IPS-NIHi7 (cell line): Measurements from ENCODE around the gene AKNA.

Source experiments
- DNase-seq: peaks from one replicate; pipeline ENCODE4 v3.0.0; 2012; ENCODE audit warnings: mixed read lengths; ENCODE audit errors: extremely low spot score

The AKNA gene

DNA sequence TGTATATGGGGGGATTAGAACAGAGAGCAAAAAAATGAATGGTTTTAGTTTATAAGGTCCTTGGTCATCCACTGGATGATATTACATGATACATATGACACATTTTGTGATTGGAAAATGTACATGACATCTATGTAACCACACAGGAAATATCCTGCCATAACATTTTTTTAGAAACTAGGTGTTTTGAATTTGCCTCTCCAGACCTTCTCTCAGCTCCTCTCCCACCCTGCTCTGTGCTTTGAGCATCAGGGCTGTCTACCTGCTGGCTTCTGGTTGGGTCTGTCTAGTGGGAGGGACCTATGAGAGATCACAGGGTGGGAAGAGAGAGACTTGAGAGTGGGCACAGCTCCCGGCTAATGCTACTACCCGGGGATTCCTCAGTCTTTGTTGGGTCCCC lies 24.4 kb downstream of the AKNA start:
- DNase-seq, result no peak

DNA sequence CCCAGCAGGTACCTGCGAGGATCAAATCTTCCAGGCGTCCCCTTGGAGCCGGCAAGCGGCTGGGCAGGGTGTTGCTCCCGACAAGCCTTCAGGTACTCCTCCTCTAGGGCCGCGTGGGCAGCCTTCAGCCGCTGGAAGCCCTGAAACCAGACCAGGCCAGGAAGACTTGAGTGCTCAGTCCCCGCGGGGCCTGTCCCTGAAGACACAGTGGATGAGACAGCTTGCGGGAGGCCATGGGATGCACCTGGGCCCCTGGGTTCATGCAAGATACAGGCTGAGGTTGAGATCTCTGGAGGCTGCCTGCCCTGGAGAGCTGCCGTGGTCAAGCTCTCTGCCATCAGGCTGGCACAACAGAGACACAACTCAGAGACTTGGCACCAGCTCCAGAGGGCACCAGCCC lies 25.4 kb downstream of the AKNA start:
- DNase-seq, result no peak

DNA sequence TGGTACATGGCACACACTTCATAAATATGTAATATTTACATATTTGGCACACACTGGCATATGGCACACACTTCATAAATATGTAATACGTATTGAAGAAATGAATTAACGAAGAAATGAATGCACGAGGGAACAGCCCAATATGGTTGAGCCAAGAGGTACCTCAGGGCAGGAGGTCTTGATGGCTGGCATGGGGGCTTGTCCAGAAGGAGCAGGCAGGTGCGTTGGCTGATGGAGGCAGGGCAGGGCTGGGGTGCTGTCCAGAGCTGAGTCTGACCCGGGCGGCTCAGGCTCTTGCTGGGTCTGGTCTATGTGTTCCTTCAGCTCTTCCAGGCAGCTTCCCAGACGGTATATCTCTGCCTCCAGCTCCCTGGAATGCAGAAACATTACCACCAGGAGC lies 26.2 kb downstream of the AKNA start:
- DNase-seq, result no peak

DNA sequence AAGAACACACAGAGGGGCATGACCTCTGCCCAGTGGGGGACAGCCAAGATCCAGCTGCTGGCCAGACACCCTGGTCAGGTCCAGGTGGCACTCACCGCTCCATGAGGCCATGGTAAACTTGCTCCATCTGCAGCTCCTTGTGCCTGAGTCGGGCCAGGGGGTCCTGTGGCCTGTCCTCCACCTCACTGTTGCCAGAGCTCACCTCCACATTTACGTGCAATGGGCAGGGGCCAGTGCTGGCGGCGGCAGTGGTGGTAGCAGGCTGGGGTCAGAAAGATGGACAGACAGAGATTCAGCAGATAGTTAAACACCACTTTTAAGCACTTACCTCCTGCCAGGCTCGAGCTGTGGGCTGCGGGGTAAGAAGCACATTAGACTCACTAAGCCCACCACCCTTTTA lies 28.0 kb downstream of the AKNA start:
- no peak for DNase-seq

DNA sequence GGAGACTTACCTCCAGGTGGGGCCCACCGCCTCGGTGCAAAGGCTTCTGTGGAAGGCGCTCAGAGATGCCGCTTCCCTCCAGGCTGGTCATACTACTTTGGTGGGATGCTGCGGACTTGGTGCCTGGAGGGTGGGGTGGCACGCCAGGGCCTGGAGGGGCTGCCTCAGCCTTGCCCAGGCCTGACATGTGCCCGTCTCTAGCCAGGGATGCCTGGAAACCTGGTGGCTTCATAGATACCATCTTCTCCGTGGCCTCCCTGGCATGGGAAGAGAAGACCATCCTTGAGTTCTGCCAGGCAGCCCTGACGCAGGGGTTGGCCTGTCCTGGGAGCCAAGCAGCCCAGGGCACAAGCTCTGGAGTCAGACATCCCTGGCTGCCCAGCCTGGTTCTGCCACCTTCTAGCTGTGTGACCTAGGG lies 29.9 kb downstream of the AKNA start:
- DNase-seq, result no peak

DNA sequence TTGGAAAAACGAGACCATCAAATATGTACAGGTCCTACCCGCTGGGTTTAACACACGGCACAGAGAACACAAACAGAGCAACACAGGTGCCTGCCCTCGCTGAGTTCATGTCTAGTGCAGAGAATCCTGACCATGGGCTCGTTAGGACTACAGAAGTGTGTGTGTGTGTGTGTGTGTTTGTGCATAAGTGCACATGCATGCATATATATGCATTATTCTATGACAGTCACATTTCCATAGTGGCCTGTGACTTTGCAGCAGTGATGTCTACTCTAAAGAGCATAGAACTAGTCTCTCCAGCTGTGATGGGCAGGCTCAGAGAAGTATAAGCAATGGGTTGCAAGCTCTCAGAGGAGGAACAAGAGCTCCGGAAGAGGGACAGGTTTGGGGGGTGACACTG lies 30.4 kb downstream of the AKNA start:
- no peak for DNase-seq

DNA sequence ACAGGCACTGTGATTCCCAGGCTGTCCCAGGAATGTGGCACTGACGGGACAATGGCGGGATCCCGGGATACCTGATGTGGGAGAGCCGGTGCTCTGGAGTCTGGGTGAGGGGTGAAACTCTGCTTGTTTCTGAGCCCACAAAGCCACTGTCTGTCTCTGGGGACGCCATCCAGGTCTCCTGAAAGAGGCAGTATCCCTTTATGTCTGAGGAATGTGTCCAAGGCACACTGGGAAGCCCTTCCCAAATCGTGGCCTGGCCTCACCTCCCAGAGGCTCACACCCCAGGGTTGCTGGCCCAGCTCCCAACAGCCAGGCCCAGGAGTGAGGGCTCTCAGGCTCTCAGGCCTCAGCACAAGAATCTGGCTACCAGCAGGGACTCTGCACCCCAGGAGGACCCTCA lies 31.0 kb downstream of the AKNA start:
- DNase-seq, result no peak

DNA sequence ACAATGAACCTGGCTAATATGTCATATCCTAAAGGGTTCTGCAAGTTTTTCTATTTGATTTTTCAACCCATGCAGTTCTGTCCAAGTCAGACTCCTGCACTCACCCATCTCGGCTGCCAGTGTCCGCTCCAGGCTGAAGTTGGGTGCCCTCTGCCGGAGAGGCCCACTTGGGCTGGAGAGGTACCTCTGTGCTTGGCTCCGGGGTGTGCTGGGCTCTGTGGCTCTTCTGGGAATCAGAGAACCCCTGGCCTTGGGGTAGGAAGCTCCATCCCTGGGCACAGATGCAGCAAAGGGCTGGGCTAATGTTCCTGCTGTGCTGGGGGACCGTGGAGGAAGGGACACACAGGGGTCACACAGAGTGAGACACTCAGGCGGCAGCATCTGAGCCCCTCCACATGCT lies 32.0 kb downstream of the AKNA start:
- DNase-seq, result no peak

DNA sequence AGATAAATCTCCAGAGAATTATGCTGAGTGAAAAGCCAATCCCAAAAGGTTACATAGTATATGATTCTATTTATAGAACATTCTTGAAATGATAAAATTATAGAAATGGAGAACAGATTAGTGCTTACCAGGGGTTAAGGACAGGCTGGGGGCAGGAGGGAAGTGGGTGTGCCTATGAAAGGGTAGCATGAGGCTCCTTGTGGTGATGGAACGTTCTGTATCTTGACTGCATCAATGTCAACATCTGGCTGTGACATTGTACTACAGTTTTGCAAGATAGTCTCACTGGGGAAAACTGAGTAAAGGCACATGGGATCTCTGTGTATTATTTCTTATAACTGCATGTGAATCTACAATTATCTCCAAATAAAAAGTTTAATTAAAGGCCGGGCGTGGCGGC lies 35.9 kb downstream of the AKNA start:
- no peak for DNase-seq

DNA sequence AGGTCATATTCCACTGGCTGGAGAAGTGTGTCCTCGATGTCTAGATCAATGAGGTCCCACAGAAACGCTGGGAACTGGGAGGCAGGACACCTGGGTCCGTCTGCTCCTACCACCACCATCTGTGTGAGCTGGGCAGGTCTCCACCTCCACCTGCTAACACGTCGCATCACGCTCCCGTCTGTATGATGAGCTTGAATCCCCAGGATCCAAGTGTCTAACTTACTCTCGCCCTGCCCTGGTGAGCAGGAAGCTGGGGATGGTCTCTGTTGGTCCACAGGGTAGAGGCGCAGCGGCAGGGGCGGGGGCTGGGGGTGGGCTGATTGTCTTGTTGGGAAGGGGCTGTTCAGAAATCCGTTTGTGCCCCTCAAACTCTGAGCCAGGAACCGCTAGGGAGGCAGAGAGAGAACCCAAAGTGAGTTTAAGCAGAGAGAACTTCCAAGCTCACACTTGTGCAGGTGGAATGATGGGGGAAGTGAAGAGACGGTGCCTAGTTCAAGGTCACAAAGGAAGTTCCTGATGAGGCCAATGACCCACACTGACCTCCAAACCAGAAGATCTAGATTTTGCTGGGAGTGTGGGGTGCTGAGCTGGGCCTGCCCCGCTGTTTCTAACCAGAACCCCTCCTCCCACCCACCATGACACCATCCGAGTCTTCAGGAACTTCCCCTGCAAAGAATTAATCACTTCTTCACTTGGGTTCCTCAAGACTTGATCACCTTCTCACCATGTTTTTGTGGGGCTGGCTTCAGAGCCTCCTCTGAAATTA lies 37.0 kb downstream of the AKNA start:
- no peak for DNase-seq

DNA sequence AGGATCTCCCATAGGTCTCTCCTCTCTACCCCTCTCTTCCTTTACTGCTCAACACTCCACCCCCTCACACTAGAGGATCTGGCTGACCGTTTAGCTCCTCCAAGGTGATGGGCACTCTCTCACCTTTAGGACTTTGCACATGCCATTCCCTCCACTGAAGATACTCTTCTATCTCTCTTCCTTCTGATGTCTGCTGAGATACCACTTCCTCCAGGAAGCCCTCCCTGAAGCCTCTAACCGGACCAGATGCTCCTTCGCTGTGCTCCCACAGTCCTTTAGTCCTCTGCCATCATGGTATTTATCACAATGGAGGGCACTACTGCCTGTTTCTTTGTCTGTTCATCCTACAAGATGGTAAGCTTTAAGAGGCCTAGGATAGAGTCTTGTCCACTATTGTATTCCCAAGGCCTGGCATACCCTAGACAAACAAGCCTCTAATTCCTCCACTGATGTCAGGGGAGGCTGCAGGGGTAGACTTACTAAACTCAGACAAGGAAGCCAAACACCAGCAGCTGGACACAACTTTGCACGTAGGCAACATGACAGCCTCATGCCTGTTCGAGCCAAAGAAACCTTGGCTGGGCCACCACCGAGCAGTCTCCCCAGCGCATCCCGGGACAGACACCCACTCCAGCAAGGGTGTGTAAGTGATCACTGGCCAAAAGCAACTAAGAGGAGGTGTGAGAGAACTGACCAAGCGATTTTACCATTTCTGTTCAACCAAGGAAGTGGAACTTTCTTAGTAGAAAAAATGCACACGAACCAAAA lies 37.9 kb downstream of the AKNA start:
- no peak for DNase-seq

DNA sequence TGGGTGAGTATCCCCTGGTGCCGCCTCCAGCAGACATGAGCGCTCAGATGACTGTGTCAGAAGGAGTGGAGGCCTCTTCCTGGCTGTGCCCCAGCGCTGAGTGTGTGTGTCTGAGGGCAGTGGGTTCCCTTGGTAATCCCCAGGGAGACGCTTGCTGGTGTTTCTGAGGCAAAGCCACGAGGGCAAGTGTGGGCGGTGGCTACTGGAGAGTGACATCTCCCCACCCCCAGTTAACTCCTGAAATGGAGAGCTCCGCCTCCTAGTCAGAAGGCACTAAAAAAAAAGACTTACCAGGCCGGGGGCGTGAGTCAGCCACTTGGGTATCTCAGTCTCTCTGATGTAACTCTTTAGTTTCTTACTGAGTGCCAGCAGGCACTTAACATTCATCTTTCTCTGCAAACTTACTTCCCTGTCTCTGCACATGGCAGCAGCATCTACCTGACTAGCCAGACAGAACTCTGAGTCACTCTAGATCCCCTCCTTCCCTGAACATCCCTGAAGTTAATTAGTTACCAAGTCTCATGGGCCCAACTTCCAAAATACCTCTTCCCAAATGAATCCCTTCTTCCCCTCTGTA lies 38.8 kb downstream of the AKNA start:
- DNase-seq, result peak; percentile 90

DNA sequence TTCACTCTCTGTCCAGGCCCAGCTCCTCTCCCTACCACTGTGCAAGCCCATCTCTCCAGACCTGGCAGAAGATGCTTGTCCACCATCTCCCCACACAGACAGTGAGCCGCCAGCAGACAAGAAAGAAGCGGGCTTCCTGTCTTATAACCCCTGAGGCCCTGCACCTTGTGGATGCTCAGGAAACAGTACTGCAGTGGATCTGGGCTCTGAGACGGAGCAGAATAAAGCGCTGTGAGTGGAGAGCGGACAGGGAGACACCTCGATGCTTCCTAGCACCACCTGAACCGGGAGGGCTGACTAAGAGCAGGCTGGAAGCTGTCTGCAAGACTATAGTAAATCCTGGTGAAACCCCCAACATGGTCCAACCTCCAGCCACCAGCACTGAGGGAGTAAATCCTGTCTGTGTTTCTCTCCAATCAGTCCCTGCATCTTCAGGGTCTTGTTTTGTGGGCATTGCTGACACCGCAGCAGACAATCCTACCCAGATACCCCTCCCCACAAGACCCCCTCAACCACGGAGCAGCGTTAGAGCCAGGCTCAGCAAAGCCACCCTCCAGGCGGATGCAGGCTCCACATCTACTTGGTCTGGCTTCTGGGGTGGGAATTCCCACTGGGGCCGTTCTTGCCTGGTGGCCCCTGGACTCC lies 39.4 kb downstream of the AKNA start:
- DNase-seq, result no peak

DNA sequence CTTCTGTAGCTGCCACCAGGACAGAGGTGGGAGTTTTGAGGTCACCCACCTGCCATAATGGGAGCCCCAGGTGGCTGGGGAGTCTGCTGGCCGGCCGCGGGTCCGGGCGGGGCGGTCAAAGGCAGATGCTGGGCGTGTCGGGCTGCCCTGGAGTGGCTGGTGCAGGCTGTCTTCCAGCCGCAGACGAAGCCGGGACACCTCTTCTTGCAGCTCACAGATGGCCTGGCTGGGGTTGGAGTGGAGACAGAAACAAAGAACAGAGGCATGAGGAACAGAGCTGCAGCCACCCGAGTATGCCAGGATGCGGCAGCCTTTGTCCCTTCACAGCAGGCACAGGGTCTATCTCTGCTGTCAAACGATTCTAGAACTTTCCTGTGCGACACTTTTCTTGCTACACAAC lies 40.1 kb downstream of the AKNA start:
- DNase-seq, result no peak

DNA sequence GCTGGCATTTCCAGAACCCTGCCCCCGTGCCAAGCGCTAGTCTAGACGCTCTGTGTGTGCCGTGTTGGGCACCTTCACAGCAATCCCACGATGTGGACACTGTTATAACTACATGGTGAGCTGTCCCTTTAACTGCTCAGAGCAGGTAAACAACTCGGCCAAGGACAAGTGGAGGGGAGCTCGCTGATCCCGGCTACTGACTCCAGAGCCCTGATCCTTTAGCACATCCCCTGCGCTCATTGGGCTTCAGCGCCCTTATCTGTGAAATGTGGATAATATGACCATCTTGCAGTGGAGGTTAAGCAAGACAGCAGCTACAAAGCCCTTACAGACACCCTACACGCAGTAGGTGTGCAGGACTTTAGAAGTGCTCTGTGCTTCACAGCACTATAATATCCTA lies 41.6 kb downstream of the AKNA start:
- no peak for DNase-seq

DNA sequence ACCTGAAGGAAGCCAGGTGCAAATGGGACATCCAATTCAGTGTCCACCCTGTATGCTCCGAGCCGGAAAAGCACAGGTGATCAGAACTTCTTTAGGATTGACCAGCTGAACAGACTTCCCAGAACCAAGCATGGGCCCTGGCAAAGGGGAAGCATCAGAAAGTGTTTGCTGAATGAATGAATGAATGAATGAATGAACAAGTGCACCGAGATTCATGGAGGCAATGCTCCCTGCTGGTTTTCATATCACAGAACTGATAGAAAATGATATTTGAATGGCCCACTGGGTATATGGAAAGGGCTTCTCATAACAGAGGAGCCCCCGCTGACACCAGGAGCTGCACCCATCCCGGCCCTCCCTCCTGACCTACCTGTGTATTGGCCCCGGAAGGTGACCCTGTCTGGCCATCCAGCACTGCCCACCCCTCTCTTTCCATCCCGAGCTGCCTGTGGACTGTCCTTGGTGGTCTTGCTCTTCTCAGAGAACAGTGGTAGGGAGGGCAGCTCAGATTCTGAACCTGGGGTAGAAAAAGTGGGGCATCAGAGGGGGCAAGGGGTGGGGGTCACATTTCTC lies 42.2 kb downstream of the AKNA start:
- DNase-seq, result no peak

DNA sequence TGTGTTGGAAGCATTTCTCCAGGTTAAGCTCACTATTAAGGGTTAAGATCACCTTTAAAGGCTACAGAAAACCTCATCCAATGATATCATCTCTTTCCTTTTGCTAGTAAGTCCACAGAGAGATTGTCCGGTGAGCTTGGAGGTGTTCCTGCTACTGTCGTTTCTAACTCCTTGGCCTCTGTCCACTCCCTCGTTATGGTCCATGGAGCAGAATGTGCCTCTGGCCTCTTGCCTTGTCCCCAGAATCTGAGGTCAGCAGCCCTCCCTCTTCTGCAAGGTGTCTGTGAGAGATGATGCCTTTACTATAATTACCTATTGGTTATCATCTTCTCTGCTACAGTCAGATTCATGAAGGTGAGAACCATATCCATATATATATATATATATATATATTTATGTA lies 43.1 kb downstream of the AKNA start:
- DNase-seq, result no peak

DNA sequence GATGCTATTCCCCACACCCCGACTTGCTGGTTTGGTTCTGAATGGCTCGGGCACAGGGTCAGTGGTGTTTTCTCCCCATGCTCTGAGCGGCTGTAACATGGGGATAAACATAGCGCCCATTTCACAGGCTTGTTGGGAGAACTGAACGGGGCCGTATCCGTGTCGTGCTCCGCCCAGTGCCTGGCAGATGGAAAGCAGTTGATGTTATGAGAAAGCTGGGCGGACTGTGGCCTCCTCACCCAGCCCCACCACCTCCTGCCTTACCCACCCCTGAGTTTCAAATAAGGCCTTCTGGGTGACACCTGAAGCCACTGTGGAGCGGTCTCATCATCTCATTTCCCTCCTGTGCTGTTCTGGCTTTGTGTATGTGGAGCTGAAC lies 43.6 kb downstream of the AKNA start:
- DNase-seq, result no peak

DNA sequence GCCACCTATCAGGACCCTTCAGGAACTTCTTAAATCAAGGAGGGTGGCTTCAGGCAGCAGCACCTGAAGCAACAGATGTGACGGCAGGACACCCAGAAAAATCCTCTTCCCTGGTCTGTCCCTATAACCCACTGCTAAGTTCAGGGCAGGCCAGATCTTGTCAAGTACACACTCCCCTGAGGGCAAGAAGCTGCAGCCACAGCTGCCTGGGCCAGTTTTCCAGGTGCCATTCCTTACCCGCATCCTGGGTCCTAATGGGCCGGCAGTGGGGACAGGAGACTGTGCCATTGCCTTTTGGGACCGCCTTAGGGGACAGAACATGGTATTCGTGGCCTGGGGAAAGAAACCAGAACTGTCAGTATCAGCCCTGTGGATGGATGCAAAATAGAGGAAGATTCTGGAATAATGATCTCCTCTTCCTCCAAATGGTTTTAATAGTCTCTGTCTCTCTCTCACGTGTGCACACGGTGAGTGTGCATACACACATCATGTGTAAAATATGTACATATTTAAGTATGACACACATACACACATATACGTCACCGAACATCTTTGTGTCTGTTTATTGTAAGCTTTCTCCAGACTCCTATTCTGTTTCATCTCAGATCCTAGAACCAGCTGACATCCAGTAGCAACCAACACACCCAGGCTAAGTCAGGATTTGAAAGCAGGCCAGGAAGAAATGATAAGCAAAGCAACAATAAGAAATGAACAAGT lies 44.2 kb downstream of the AKNA start:
- DNase-seq, result no peak

DNA sequence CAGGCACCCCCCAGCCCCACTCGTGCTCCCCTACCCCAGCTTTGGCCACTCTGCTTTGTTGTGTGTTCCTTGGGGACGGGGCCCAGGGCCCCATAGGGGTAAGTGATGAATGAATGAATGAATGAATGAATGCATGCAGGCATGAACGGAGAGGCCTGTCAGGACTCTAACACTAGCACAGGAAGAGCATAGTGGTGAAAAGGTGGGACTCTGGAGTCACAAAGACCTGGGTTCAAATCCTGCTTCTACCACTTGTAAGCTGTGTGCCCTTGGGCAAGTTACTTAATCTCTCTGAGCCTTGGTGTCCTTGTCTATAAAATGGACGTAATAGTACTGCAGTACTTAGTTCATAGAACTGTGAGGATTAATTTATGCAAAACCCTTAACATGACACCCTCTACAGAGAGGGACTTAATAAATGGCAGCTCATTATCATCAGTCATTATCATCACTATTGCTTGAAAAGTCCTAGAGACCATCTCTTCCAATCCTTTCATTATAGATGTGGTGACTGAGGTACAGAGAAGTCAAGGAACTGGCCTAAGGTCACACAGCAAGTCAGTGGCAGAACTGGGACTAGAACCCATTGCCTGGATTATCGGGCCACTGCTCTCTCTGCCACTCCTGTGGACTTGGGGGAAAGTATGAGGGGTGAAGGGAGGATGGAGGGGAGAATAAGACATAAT lies 44.9 kb downstream of the AKNA start:
- no peak for DNase-seq

DNA sequence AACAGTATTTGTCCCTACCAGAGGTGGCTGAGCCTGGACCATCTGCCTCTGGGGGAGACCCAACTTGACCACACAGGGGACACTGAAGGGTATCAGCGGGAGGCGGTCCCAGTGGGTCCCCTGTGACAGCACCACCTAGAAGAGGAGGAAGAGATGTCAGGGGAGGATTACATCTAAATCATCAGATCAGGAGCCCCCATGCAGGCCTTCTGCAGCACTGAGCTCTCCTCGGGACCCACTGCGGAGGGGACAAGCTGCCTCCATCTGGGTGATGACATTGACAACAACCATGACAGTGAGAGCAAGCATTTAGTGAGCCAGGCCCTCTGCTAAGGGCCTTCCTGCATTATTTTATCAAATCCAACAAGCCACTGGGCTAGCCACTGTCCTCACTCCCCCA lies 45.8 kb downstream of the AKNA start:
- no peak for DNase-seq
